Astrocyte of the cerebellum (primary cell): ENCODE data around the gene ACHE.

Source experiments
- DNase-seq: peaks from one replicate; pipeline ENCODE4 v3.0.0-alpha.2; 2011; ENCODE audit warnings: low read depth
- H3K4me3 ChIP-seq: 2 replicates; pipeline ENCODE4 v1.5.1; 2011; ENCODE audit warnings: mild to moderate bottlenecking, low read depth, low read length, moderate library complexity
- CTCF ChIP-seq: IDR thresholded peaks from 2 replicates; pipeline ENCODE4 v1.5.1; 2012; ENCODE audit warnings: low read length, low read depth, moderate library complexity, mild to moderate bottlenecking; ENCODE audit errors: missing control alignments
- in situ Hi-C: cut with HindIII; loops from 2 replicates; pipeline ENCODE4 v1.10.0; 2017; ENCODE audit warnings: low sequenced_read_pairs

ACHE gene

GRCh38 chr7:100866729-100867039 lies 29.0 kb downstream of the ACHE start:
- no peak for DNase-seq
- no peak for TF ChIP-seq CTCF
- in situ Hi-C loops, result no loop called here
- H3K4me3 ChIP-seq, result peak overlapping the region; percentile 97

- no peak for DNase-seq
- in situ Hi-C loops, result no loop called here
- H3K4me3 ChIP-seq, result no peak overlapping the region
- TF ChIP-seq CTCF, result no peak
Observed at GRCh38 chr7:100865938-100866728, 29.6 kb downstream of the ACHE start.

GRCh38 chr7:100865372-100865911 lies 30.2 kb downstream of the ACHE start:
- DNase-seq, result peak; percentile 37
- no peak overlapping the region for H3K4me3 ChIP-seq
- in situ Hi-C loops, result no loop called here
- no peak for TF ChIP-seq CTCF

GRCh38 chr7:100864263-100864845 lies 31.3 kb downstream of the ACHE start:
- in situ Hi-C loops, result no loop called here
- DNase-seq, result no peak
- no peak overlapping the region for H3K4me3 ChIP-seq
- no peak for TF ChIP-seq CTCF

- TF ChIP-seq CTCF, result no peak
- DNase-seq, result peak; percentile 51
- H3K4me3 ChIP-seq, result no peak overlapping the region
- in situ Hi-C loops, result no loop called here
Observed at GRCh38 chr7:100863406-100863950, 32.2 kb downstream of the ACHE start.

GRCh38 chr7:100861616-100861985 lies 34.1 kb downstream of the ACHE start:
- in situ Hi-C loops, result no loop called here
- no peak for DNase-seq
- TF ChIP-seq CTCF, result no peak
- H3K4me3 ChIP-seq, result no peak overlapping the region
